ENCODE results near the gene DLG4. TPM values are rescaled to one million over a fixed set of nuclear protein-coding genes. Genes with fewer than 3 reads are reported as not detected.

The DLG4 gene
- total RNA-seq, result 36.0 TPM

DNA sequence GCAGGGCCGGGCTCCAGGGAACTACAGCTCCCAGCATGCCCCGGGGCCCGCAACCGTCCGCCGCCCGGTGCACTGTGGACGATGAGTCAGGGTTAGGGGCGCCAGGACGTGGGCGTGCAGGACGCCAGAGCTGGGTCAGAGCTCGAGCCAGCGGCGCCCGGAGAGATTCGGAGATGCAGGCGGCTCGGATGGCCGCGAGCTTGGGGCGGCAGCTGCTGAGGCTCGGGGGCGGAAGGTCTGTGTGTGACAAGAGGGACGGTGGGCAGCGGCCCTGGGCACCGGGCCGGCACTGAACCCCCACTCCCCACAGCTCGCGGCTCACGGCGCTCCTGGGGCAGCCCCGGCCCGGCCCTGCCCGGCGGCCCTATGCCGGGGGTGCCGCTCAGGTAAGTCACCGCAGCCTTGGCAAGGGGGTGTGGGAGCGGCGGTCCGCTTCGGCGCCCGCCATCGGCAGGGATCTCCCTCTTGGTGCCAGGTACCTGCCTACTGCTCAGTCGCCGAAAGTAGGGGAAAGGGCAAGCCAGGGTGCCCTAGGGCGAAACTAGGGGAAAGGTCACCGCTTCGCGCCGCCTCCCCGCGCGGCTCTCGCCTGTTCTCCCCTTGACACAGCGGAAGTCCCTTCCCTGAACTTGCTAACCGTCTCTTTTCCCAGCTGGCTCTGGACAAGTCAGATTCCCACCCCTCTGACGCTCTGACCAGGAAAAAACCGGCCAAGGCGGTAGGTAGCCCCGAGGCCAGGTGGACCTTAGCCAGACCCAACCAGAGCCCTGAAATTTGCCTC lies at the start of gene DLG4, which contains the start of gene ACADVL:
DLG4 (minus strand) TSS at position 25 of the 781 bp plus-strand sequence.
ACADVL (plus strand) TSS at position 127 of the 781 bp plus-strand sequence; CDS start at position 174, 47 bp downstream.

DNA sequence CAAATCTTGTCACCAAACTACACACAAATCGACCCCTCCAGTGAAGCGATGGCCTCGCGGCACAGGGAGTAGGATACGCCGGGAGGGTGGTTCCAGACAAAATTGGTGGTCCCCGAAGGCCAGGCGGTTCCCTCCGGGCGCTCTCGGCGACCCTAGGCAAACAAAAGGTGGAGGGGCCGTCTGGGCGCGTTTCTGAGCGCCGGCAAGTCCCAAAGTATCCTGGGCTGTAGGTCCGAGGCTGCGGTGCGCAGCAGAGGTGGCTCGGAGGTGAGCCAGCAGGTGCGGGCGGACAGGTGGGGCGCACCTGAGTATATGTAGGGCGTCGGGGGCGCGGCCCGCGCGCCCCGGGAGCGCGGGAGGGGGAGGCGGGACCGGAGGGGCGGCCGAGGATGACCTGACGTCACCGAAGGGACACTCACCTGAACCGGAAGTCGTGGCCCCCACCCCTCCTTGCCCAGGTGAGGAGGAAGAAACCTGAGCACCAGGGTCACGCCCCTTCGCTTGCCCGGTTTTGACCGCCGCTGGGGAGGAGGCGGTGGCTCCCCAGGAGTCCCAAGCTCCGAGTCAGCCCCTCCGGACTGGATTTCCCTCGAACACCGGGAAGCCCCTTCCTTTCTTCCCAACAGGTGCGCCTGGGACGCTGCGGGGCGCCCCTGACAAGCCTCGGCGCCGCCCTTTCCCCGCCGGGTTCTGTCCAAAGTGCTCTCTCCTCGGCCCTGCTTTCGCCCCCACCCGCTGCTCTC lies 42.7 kb upstream of the DLG4 start, which contains the start of gene CLDN7:
CLDN7 (minus strand) TSS at position 287 of the 743 bp plus-strand sequence. CDS start 435 bp downstream, outside the sequence.

DNA sequence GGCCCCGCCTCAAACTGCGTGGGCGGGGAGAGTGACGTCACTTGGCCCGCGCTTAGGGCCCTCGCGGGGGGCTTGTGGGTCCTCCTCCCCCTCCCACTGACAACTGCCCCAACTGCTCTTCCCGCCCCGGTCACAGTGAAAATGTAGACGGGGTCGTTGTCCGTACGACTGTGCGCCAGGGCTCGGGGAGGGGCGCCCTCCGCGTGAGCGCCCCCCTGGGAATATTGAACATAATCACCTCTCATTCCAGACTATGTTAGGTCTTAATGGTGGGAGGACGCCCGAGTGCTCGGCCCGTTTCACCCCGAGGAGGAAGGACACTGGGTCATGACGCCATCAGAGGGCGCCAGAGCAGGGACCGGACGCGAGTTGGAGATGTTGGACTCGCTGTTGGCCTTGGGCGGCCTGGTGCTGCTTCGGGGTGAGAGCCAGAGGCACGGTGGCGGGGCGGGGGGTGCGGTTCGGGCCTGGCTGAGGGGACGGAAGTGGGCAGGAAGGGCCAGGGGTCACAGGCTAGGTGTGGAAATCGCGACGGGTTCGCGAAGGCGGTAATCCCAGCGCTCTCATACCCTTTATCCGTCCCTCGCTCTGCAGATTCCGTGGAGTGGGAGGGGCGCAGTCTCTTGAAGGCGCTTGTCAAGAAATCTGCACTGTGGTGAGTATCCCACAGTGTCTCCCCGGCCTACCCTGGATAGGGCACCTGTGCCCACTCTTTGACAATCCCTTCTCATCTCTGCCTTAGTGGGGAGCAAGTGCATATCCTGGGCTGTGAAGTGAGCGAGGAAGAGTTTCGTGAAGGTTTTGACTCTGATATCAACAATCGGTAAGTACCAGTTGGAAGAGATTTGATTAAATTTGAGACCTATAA lies 32.8 kb upstream of the DLG4 start, which contains the start of gene ELP5:
ELP5 (plus strand) TSS at position 40 of the 868 bp plus-strand sequence; CDS start at position 376, 336 bp downstream.

DNA sequence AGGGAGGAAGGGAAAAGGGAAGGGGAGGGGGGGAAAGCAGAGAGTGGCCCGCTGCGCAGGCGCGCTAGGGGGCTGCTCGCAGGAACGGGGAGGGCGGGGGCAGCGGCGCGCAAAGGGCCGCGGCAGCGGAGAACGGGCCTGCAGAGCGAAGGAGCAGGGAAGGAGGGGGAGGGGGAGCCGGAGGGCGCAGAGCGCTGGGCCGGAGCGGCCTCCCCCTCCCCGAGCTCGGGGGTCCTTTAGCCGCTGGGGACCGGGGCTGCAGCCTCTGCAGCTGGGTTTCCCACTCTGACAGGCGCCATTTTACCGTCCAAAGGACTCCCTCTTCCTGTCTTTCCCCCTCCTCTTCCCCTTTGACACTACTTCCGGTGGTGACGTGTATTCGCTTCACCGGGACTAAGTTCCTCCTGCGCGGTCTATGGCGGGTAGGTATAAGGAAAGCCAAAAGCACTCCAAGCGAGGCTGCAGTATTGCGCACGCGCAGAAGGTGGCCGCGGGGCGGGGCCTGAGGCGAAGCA lies 32.1 kb upstream of the DLG4 start, which contains the start of gene CTDNEP1:
CTDNEP1 (minus strand) TSS at position 74 of the 515 bp plus-strand sequence. CDS start 438 bp downstream, outside the sequence.

DNA sequence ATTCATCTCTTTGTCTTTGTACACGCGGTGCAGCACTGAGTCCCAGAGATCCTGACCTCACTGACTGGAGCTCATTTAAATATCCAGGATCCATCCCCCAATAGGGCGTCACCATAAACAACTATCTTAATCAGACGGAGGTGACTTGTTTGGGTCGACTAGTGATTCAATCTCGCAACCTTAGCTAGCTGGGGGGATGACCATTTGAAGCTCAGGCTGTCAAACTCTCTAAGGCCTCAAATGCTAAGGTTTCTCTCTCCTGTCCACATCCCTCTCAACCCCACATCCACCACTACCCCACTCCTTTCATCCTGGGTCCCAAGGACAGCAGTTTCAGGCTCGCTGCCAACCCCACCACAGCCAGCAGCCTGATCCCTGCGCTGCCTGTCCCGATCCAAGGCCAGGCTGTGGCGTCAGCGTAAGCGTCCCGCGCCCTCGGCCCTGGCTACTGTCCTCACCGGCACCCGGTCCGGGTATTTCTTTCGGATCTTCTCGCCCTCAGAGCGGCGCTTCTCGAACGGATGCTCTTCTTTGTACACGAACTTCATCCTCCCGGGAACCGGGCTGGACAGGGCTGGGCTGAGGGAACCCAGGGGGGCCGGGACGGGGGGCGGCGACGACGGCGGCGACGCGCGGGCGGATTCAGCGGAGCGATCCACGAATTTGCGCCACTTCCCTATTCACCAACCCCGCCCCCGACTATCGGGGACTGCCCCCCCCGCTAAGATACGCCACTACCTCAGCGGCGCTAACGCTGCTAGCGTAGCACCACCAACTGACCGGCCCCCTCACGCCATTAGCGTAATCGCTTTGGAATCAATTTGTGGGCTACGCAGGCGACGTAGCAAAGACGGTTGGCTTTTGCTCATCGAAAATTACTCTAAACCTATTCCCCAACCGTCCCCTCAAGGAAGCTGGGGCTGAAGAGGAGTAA lies 22.4 kb upstream of the DLG4 start, which contains the start of gene GABARAP:
GABARAP (minus strand) TSS at position 667 of the 934 bp plus-strand sequence; CDS start at position 548, 119 bp downstream.

DNA sequence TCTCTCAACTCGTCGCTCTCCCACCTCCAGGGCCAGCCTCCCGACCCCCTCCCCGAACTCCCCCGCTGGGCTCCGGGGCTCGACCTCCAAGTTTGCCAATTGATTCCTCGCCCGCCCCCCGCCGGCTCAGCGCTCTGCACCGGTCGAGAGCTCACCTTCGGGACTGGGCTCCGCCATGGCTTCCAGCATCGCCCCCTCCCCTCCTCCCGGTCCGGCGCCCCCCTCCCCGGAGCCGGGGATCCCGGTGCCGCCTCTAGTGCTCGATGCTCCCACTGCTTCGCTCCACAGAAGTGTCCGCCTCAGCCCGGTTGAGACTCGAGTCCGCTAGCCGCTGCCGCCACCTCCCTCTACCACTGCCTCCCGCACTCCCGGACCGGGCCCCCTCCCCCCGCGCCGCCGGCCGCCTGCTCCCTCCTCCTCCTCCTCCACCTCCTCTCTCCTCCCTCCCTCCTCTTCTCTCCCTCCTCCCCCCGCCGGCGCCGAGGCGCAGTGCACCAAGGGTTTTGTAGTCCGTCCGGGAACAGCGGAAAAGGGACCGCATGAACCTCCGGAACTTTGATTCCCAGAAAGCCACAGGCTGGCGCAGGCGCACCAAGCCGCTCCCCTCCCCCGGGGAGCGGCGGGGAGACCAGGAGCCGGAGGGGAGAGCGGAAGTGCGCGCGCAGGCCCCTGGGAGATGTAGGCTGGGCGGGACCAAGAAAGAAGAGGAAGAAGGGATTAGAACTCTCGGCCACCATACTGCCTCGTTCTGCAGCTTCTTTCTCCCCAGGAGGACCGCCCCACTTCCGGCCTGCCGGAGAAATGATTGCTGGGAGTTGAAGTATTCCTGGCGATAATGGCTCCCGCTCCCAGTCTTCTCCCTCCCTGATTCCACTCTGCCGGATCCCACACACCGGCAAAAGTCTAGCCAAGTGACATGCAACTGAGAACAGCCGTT lies 19.7 kb upstream of the DLG4 start, which contains the start of gene PHF23:
PHF23 (minus strand) TSS at position 367 of the 937 bp plus-strand sequence; CDS start at position 189, 178 bp downstream.

DNA sequence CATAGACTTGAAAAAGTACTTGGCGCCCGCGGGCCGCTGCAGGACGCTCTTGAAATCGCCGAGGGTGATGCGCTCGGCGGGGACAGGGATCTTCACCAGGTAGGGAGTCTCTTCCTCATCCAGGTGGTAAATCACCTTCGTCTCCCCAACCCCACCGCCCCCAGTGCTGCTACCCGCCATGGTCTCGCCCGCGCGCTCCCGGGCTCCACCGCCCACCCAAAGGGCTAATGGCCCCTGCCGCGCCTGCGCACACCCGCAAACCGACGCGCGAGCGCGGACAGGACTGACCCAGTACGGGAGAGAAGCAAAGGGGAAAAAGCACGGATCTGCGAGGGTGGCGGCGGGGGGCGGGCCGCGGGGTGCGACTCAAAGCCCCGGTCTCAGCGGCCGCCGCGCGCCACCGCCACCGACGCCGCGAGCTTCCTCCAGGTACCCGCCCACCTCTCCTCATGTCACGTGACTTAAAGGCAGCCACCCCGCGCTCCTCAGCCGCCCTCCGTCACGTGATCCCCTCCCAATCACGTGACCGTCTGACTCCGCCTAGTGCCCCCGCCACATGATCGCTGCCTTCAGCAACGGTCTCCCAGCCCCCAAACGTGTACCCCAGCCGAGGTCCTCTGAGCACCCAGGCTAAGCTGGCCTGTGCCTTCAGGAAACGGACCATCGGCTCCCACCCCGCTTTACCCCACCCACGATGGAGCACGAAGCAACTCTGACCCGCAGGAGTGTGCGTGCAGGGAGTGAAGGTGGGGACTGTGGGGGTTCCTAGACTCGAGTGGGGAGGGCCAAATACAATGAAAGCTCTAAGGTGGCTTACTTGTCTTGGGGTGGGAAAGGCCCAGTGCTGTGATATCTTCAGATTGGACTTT lies 14.7 kb upstream of the DLG4 start, which contains the start of gene DVL2:
DVL2 (minus strand) TSS at position 435 of the 869 bp plus-strand sequence; CDS start at position 180, 255 bp downstream.

DNA sequence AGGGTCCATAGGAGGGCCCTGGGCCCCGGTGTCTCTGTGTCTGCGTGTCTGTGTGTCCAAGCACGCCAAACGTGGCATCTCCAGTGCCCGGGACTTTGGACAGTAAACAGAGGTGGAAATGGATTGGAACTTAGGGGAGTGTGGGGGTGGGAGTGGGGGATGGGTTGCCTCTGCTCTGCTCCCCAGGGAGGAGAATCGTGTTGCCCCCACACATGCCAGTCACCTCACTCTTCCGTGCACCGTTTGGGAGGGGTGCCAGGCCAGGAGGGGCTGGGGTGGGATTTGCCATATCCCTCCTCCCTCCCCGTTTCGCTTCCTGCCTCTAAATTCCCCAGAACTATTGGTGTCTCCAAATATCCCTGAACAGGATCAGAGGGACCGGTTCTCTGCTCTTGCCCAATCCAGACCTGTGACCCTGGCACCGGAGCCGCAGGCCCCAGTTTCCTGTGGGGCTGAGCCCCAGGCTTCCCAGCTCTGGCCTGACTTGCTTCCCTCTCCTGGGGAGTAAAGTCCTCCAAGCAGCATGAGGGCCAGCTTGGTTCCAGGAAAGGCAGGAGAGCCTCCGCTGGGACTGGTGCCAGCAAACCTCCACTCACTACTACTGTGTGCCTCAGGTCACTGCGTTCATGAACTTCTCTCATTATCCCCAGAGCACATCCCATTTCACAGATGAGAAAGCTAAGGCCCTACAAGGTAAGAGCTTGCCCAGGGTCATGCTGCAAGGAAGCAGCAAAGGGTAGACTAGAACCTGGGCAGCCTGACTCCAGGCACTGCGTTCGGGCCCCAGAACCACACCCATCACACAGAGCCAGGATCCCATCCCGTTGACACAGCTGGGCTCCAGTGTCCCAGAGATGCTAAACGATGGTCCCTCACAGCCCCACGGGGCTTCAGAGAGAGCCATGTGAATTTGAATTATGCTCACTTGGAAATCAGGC lies 40.0 kb downstream of the DLG4 start, which contains the start of gene ASGR1:
ASGR1 (minus strand) TSS at position 54 of the 938 bp plus-strand sequence. CDS start 807 bp downstream, outside the sequence.

Small RNA genes lying within 50 kb of the gene (small RNA-seq; reads per million reads assigned to genes)
- gene AC120057.4 (ENCODE audit: low replicate concordance) (not detected), gene MIR324 (ENCODE audit: low replicate concordance) (12.1 reads per million, percentile 95 among the genes with 10 or more reads in this experiment), gene RF00019 (ENCODE audit: low replicate concordance) (not detected)

Other genes starting within 250 kb of the DLG4 start
- 0.64 TPM for gene ALOX12, start 223.8 kb downstream of the DLG4 start, total RNA-seq
- gene RNASEK, start 207.2 kb downstream of the DLG4 start, total RNA-seq, result 96.7 TPM
- 20.3 TPM for gene BCL6B, start 196.8 kb downstream of the DLG4 start, total RNA-seq
- gene SLC16A13, start 183.8 kb downstream of the DLG4 start, total RNA-seq, result 1.6 TPM
- 0.41 TPM for gene SLC16A11, start 175.7 kb downstream of the DLG4 start, total RNA-seq
- gene CLEC10A, start 139.6 kb downstream of the DLG4 start, total RNA-seq, result 4.8 TPM
- 2.2 TPM for gene ASGR2, start 105.0 kb downstream of the DLG4 start, total RNA-seq
- gene ASGR1, start 40.5 kb downstream of the DLG4 start, total RNA-seq, result 5.5 TPM
- 342 TPM for gene ACADVL, start 102 bp upstream of the DLG4 start, total RNA-seq
- 73.5 TPM for gene DVL2, start 14.7 kb upstream of the DLG4 start, total RNA-seq
- gene PHF23, start 19.6 kb upstream of the DLG4 start, total RNA-seq, result 44.4 TPM
- gene GABARAP, start 22.6 kb upstream of the DLG4 start, total RNA-seq, result 226 TPM
- 77.3 TPM for gene CTDNEP1, start 31.9 kb upstream of the DLG4 start, total RNA-seq
- gene ELP5, start 32.4 kb upstream of the DLG4 start, total RNA-seq, result 27.2 TPM
- 65.5 TPM for gene CLDN7, start 42.6 kb upstream of the DLG4 start, total RNA-seq
- gene SLC2A4, start 61.9 kb upstream of the DLG4 start, total RNA-seq, result 19.6 TPM
- 2.0 TPM for gene YBX2, start 74.8 kb upstream of the DLG4 start, total RNA-seq
- gene EIF5A, start 87.8 kb upstream of the DLG4 start, total RNA-seq, result 179 TPM
- 30.4 TPM for gene GPS2, start 95.5 kb upstream of the DLG4 start, total RNA-seq
- gene NEURL4, start 109.5 kb upstream of the DLG4 start, total RNA-seq, result 31.2 TPM
- 4.8 TPM for gene ACAP1, start 116.7 kb upstream of the DLG4 start, total RNA-seq
- gene KCTD11, start 132.3 kb upstream of the DLG4 start, total RNA-seq, result 7.0 TPM
- gene TMEM95, start 135.3 kb upstream of the DLG4 start, total RNA-seq, result not detected
- 5.5 TPM for gene TNK1, start 161.3 kb upstream of the DLG4 start, total RNA-seq
- 23.1 TPM for gene PLSCR3, start 174.7 kb upstream of the DLG4 start, total RNA-seq
- 109 TPM for gene TMEM256, start 184.3 kb upstream of the DLG4 start, total RNA-seq
- 21.3 TPM for gene NLGN2, start 188.0 kb upstream of the DLG4 start, total RNA-seq
- not detected for gene SPEM1, start 200.5 kb upstream of the DLG4 start, total RNA-seq
- not detected for gene SPEM2, start 205.8 kb upstream of the DLG4 start, total RNA-seq
- gene SPEM3, start 209.0 kb upstream of the DLG4 start, total RNA-seq, result not detected
- gene TMEM102, start 215.6 kb upstream of the DLG4 start, total RNA-seq, result 5.0 TPM
- 4.8 TPM for gene FGF11, start 219.7 kb upstream of the DLG4 start, total RNA-seq
- gene CHRNB1, start 225.2 kb upstream of the DLG4 start, total RNA-seq, result 21.4 TPM

Data from metanephros (tissue), 2 donors.